Mesothelial cell of epicardium (in vitro differentiated cells): Measurements from ENCODE around the gene KAZN. TPM values are rescaled to one million over a fixed set of nuclear protein-coding genes. Genes with fewer than 3 reads are reported as not detected.

Experiments used
- DNase-seq, 2 experiments: peaks; one replicate each; pipeline ENCODE4 v3.0.0; 2021; ENCODE audit warnings: low spot score in 2 of 2; ENCODE audit not compliant: unreplicated experiment in 2 of 2
- H3K27ac Mint-ChIP-seq: 2 replicates; pipeline ENCODE4 v1.8.0; 2021; ENCODE audit warnings: mixed read lengths
- H3K27me3 Mint-ChIP-seq: 2 replicates; pipeline ENCODE4 v1.8.0; 2021; ENCODE audit warnings: low read depth, mixed read lengths
- H3K36me3 Mint-ChIP-seq: 2 replicates; pipeline ENCODE4 v1.8.0; 2021; ENCODE audit warnings: mixed read lengths
- H3K4me1 Mint-ChIP-seq: 2 replicates; pipeline ENCODE4 v1.8.0; 2021; ENCODE audit warnings: mixed read lengths
- H3K4me3 Mint-ChIP-seq: 2 replicates; pipeline ENCODE4 v1.8.0; 2021; ENCODE audit warnings: mild to moderate bottlenecking, moderate library complexity, mixed read lengths
- H3K9me3 Mint-ChIP-seq: 2 replicates; pipeline ENCODE4 v1.8.0; 2021; ENCODE audit warnings: mixed read lengths
- CTCF ChIP-seq: fragments of 200-600 bp; sonication (generic); IDR thresholded peaks from one replicate; pipeline ENCODE4 v1.5.0; 2021; ENCODE audit warnings: antibody characterized with exemption; ENCODE audit not compliant: unreplicated experiment
- total RNA-seq: library from RNA; stranded (reverse); gene quantifications from 3 replicates; pipeline ENCODE4 v1.2.1, GENCODE V29; 2021

KAZN gene
- total RNA-seq, 1 donor from 2014 or later, result 38.4 TPM

- H3K9me3 Mint-ChIP-seq, result no peaks in the 10 kb centered on the region
- H3K4me3 Mint-ChIP-seq, result no peak overlapping the region
- H3K36me3 Mint-ChIP-seq, result no peaks in the 10 kb centered on the region
- H3K27me3 Mint-ChIP-seq, result no peaks in the 10 kb centered on the region
- DNase-seq, result no peak
- H3K4me1 Mint-ChIP-seq, result no peaks in the 10 kb centered on the region
- TF ChIP-seq CTCF, result no peak
- H3K27ac Mint-ChIP-seq, result no peak overlapping the region
Observed at GRCh38 chr1:14866911-14867612, 268.6 kb downstream of the KAZN start.

- no peak for DNase-seq
- Mint-ChIP-seq H3K4me1 (no peaks in the 10 kb centered on the region), H3K36me3 (no peaks in the 10 kb centered on the region), H3K27ac (no peak overlapping the region), H3K4me3 (no peak overlapping the region), H3K27me3 (no peaks in the 10 kb centered on the region), H3K9me3 (no peaks in the 10 kb centered on the region)
- TF ChIP-seq CTCF, result no peak
Observed at GRCh38 chr1:14869187-14869586, 270.7 kb downstream of the KAZN start.

- no peak for DNase-seq
- H3K27me3 Mint-ChIP-seq, result no peaks in the 10 kb centered on the region
- no peak overlapping the region for H3K27ac Mint-ChIP-seq
- H3K9me3 Mint-ChIP-seq, result no peaks in the 10 kb centered on the region
- no peaks in the 10 kb centered on the region for H3K4me1 Mint-ChIP-seq
- no peak for TF ChIP-seq CTCF
- H3K36me3 Mint-ChIP-seq, result no peaks in the 10 kb centered on the region
- no peak overlapping the region for H3K4me3 Mint-ChIP-seq
Observed at GRCh38 chr1:14871218-14871970, 272.9 kb downstream of the KAZN start.

GRCh38 chr1:14872762-14873161, 274.3 kb downstream of the KAZN start:
- Mint-ChIP-seq H3K9me3 (no peaks in the 10 kb centered on the region), H3K27me3 (no peaks in the 10 kb centered on the region), H3K36me3 (no peaks in the 10 kb centered on the region), H3K4me1 (no peaks in the 10 kb centered on the region), H3K27ac (no peak overlapping the region), H3K4me3 (no peak overlapping the region)
- DNase-seq, result no peak
- no peak for TF ChIP-seq CTCF

- no peak overlapping the region for H3K4me3 Mint-ChIP-seq
- H3K9me3 Mint-ChIP-seq, result no peaks in the 10 kb centered on the region
- H3K4me1 Mint-ChIP-seq, result no peaks in the 10 kb centered on the region
- H3K27me3 Mint-ChIP-seq, result no peaks in the 10 kb centered on the region
- H3K36me3 Mint-ChIP-seq, result no peaks in the 10 kb centered on the region
- DNase-seq, result no peak
- H3K27ac Mint-ChIP-seq, result no peak overlapping the region
- TF ChIP-seq CTCF, result no peak
Observed at GRCh38 chr1:14873677-14874076, 275.2 kb downstream of the KAZN start.
